Esophagus squamous epithelium (tissue), 4 donors: ENCODE results near the gene GPC5.

Experiments used
- CTCF ChIP-seq, 6 experiments: fragments of 450-650 bp in 4 of 6; fragments of 200-600 bp in 2 of 6; sonication (generic) in 2 of 6; IDR thresholded peaks; one replicate each; pipeline ENCODE4 v1.5.1; 2016 to 2019; ENCODE audit warnings: antibody characterized with exemption in 6 of 6, mild to moderate bottlenecking in 4 of 6, moderate library complexity in 4 of 6
- POLR2A ChIP-seq, 4 donors: fragments of 450-650 bp; IDR thresholded peaks; one replicate each; pipeline ENCODE4 v1.6.1; 2017; ENCODE audit warnings: antibody characterized with exemption in 4 of 4, mild to moderate bottlenecking in 4 of 4, moderate library complexity in 3 of 4

DNA sequence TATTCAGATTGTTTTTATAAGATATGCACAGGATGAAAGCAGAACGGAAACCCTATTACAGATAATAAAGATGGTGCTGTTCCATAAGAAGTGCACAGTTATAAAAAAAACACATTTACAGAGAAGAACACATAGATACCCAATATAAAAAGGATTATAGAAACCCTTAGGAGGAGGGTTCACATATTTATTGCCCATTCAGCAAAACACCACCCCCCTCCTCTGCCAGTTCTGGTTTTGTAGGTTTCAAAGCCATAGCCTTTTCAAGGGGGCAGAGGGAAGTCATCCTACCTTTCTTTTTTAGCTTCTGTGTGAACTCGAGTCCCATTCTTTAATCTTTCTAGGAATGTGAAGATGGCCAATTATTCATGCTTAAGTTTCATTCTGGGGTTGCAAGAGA lies 511.2 kb downstream of the GPC5 start:
- TF ChIP-seq CTCF (IDR thresholded peaks at IDR 0.05): no peak
- no peak for TF ChIP-seq POLR2A (IDR thresholded peaks at IDR 0.05)
